ENCODE data around the gene RFLNA. TPM values are rescaled to one million over a fixed set of nuclear protein-coding genes. Genes with fewer than 3 reads are reported as not detected.

Gene RFLNA
- total RNA-seq, 1 experiment from 2014 or later, result 5.4 TPM

- H3K9me3 ChIP-seq (ENCODE audit: control insufficient read depth, insufficient read depth, low read depth, low read length), result no peaks in the 10 kb centered on the region
- peak; percentile 48; the same call in 1 of the 2 replicates for ATAC-seq
- H3K27me3 ChIP-seq (ENCODE audit: control insufficient read depth, insufficient read depth, low read length), result no peaks in the 10 kb centered on the region
- POLR2A ChIA-PET, result no interaction called here
- H3K36me3 ChIP-seq (ENCODE audit: control insufficient read depth, insufficient read depth, low read length), result peaks cover 24% of the 10 kb centered on the region
- DNase-seq (ENCODE audit: low read depth, low spot score), result no peak
- CTCF ChIA-PET, result interaction anchor here (0.6 kb wide), 1 partner anchor 13 kb away, joined by 3 read pairs; no protein-coding TSS in a partner anchor
- TF ChIP-seq CTCF (IDR thresholded peaks at IDR 0.05), result no peak
- no peak for TF ChIP-seq POLR2AphosphoS5 (IDR thresholded peaks at IDR 0.05; ENCODE audit: low read depth, low read length)
- TF ChIP-seq REST (IDR thresholded peaks at IDR 0.05; ENCODE audit: insufficient read depth in 1 of 2, low read depth in 2 of 2, low read length in 1 of 2), result no peak
- no peak for TF ChIP-seq SIN3A (IDR thresholded peaks at IDR 0.05; ENCODE audit: borderline replicate concordance, insufficient read depth, low read depth, low read length)
- TF ChIP-seq TCF7L2 (IDR thresholded peaks at IDR 0.05; ENCODE audit: low read depth, low read length), result no peak
- in situ Hi-C loops (cut with HindIII; ENCODE audit: low pct_unique_long_range_greater_than_20kb, low sequenced_read_pairs), result no loop called here
- H3K4me3 ChIP-seq (ENCODE audit: low read depth in 2 of 2, low read length in 2 of 2), result no peak overlapping the region
- no peak overlapping the region for H3K27ac ChIP-seq (ENCODE audit: low read length)
- intact Hi-C loops (cut with micrococcal nuclease; ENCODE audit: unreplicated experiment), result no loop called here
- no peaks in the 10 kb centered on the region for H3K4me1 ChIP-seq (ENCODE audit: control insufficient read depth, insufficient read depth, low read length)
- no TSS peak for BruUV-seq (replicated peaks)
Measured at GRCh38 chr12:124338448-124338847, 43.6 kb downstream of the RFLNA start.

- Histone ChIP-seq H3K36me3 (ENCODE audit: control insufficient read depth, insufficient read depth, low read length) (peaks cover 24% of the 10 kb centered on the region), H3K4me1 (ENCODE audit: control insufficient read depth, insufficient read depth, low read length) (no peaks in the 10 kb centered on the region)
- CTCF ChIA-PET, result interaction anchor here (0.6 to 0.9 kb wide), 3 partner anchors 13 to 376 kb away, joined by 3 to 6 read pairs (median 4); no protein-coding TSS in a partner anchor
Measured at GRCh38 chr12:124338876-124339603, 44.1 kb downstream of the RFLNA start.

More at GRCh38 chr12:124338876-124339603, 44.1 kb downstream of the RFLNA start:
- Histone ChIP-seq H3K9me3 (ENCODE audit: control insufficient read depth, insufficient read depth, low read depth, low read length) (no peaks in the 10 kb centered on the region), H3K27ac (ENCODE audit: low read length) (no peak overlapping the region), H3K27me3 (ENCODE audit: control insufficient read depth, insufficient read depth, low read length) (no peaks in the 10 kb centered on the region), H3K4me3 (ENCODE audit: low read depth in 2 of 2, low read length in 2 of 2) (no peak overlapping the region)
- intact Hi-C loops (cut with micrococcal nuclease; ENCODE audit: unreplicated experiment) (no loop called here), in situ Hi-C loops (cut with HindIII; ENCODE audit: low pct_unique_long_range_greater_than_20kb, low sequenced_read_pairs) (no loop called here)
- DNase-seq (ENCODE audit: low read depth, low spot score) (no peak), ATAC-seq (no peak)
- no TSS peak for BruUV-seq (replicated peaks)
- no peak for TF ChIP-seq POLR2AphosphoS5 (IDR thresholded peaks at IDR 0.05; ENCODE audit: low read depth, low read length)
- TF ChIP-seq CTCF (IDR thresholded peaks at IDR 0.05), result no peak
- no peak for TF ChIP-seq TCF7L2 (IDR thresholded peaks at IDR 0.05; ENCODE audit: low read depth, low read length)
- TF ChIP-seq SIN3A (IDR thresholded peaks at IDR 0.05; ENCODE audit: borderline replicate concordance, insufficient read depth, low read depth, low read length), result no peak
- no peak for TF ChIP-seq REST (IDR thresholded peaks at IDR 0.05; ENCODE audit: insufficient read depth in 1 of 2, low read depth in 2 of 2, low read length in 1 of 2)
- POLR2A ChIA-PET, result no interaction called here
